ACHN (cell line): ENCODE results near the gene SPTB.

Experiments used
- DNase-seq: peaks from one replicate; pipeline ENCODE4 v3.0.0-alpha.2; 2015
- in situ Hi-C: cut with HindIII; loops from 2 replicates; pipeline ENCODE4 v1.10.0; 2017; ENCODE audit warnings: low sequenced_read_pairs, low pct_ligation_motif_present, low pct_unique_long_range_greater_than_20kb

SPTB gene

DNA sequence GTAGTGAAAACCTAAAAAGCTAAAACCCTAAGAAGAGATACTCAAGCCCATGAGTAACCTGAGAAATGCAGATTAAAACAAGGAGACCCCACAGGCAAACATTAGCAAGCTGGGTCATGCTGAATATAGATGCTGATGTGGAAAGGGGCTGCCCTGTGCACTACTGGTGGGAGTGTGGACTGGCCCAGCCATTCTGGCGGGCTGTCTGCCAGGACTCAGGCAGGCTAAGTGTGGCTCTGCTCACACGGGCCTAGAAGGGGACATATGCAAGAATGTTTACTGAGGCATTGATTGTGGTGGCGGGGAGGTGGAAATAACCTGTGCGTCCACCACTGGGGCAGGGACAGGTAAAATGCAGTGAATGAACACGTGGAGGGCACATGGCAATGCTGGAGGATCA, 48.3 kb downstream of the SPTB start:
- no peak for DNase-seq

DNA sequence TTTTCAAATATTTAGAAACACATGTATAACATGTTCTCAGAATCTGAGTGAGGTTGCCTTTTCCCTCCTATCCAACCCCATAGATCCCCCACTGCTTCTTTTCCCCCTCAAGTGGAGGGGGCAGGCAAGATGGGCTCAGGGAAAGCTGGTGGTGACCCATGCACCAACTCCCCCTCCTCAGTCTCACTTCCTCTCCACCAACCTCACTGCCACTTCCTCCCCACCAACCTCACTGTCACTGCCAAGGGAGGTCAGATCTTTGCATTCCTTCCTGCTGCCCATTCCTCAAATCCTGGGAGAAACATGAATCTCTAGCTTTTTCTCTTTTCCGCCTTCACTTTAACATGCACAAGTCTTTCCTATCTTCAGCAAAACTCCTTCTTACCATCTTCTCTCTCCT, 48.7 kb downstream of the SPTB start:
- no peak for DNase-seq
- in situ Hi-C loops = no loop called here

More for the DNA sequence above, 48.3 kb downstream of the SPTB start:
- in situ Hi-C loops = no loop called here

DNA sequence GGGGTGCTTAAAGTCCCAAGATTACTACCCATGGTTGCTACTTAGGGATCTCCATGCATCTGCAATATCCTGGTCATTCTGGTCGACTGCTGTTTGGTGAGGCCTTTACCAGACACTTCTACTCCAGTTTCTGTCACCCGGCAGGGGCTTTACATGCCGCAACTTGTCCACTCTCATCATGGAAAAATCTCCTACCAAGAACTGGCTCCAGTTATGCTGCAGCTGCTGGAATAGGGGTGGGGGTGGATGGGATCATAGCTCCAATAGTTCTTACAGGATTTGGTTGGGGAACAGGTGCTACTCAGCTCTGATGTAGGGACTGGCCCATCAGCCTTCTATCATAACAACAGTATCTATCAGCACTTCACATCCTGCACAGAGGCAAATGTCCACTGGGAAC, 51.6 kb downstream of the SPTB start:
- in situ Hi-C loops = no loop called here
- no peak for DNase-seq

DNA sequence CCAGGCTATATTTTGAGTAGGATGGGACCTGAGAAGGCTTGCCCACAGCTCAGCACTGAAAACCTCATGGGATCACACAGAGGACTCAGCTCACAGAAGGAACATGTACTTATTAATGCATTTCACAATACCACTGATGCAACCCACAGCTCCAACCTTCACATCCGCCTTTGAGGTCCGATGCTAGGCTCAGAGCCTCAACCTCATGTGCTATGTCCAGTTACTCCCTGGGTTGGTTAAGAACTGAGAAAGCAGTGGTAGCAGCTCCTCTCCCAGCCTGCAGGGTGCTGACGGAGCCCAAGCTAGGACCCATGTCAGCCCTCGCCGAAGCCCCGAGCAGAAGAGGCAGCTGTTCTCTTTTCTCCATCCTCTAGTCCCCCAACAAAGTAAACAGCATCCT, 52.9 kb downstream of the SPTB start:
- DNase-seq = no peak
- in situ Hi-C loops = no loop called here

DNA sequence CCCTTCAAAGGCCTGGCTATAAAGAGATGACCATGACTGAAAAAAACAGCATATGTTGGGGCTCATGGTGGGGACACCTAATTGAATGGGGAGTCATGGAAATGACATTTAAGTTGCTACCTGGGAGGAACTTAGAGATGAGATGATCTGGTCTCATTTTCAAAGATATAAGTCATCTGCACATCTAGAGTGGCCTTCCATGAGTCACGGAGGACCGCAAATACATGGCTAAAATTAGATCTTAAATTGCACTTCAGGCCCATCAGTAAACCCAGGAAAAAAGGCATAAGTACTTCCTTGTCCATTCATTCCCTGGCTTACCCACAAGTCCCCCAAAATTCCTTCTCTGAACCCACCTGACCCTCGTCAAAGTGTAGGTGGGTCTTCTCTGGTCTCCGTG, 53.4 kb downstream of the SPTB start:
- in situ Hi-C loops = no loop called here

DNA sequence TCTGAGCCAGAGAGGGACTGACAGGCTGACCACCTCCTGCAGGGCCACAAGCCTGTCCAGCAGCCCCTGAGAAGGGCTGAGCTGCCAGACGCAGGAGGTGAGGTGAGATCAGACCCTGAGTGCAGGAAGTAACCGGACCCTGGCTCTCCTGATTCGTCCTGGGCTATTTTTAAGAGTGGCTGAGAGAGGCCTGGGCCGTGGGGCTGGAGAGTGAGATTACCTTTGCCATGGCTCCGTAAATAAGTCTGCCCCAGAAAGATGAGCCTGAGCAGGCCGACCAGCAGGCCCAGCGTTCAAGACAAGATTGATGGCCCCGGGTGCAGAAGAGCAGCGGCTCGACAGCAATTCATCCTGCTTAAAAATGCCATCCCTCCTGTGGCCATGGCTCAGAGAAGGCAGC, 54.2 kb downstream of the SPTB start:
- in situ Hi-C loops = no loop called here

More for the DNA sequence above, 53.4 kb downstream of the SPTB start:
- DNase-seq = no peak

DNA sequence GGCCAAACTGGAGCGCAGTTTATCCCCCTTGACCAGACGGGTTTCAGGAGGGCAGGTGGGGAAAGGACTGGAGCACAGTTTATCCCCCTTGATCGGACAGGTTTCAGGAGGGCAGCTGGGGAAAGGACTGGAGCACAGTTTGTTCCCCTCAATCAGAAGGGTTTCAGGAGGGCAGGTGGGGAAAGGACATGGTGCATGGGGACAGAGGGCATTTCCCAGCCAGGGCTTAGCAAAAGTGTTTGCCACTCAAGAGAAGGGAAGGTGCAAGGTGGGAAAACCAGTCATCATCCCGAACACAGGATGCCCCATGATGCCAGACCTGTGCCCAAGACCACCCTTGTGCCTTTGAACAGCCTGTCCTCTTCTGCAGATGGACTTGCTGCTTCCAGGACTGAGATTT, 54.7 kb downstream of the SPTB start:
- DNase-seq = no peak
- in situ Hi-C loops = no loop called here

More for the DNA sequence above, 54.2 kb downstream of the SPTB start:
- no peak for DNase-seq

DNA sequence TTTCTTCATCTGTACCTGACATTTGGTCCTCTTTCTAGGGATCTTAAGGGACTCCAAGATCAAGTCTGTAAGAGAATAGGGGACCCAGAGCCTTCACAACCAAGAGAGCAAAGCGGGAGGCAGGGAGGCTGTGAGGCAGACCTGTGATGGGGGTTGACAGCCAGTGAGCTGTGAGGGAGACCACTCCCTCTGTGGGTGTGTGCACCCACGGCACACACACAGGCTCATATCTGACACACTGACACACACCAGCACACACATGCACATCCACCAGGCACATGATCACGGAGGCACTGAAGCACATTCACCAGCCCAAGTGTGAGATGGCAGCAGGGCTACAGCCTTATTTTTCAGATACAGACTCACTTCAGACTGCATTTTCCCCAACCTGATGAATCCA, 55.2 kb downstream of the SPTB start:
- DNase-seq = no peak
- in situ Hi-C loops = no loop called here

DNA sequence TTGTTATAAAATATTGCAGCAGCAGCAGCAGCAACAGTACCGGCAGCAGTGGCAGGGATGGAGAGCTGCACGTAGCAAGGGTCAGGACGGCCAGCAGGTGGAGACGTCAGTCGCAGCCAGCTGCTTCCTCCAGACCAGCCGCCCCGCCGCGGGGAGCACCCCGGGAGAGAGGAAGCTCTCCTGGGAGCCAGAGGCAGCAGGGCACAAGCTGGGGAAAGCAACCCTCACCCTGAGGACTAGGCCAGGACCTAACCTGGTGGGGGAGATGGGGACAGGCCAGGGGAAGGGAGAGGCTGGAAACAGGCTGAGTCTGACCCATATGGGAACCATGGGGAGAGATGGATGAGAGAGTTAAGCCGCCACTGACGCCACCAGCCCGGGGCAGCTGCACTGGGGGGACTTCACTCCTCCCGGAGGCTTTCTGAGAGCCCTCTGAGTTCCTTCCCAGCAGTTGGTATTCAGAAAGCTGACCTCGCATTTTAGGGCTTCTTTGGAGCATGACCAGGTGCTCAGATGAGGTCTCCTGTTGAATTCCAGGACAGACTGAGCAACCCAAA, 56.3 kb downstream of the SPTB start:
- peak; percentile 69 for DNase-seq
- in situ Hi-C loops = no loop called here

DNA sequence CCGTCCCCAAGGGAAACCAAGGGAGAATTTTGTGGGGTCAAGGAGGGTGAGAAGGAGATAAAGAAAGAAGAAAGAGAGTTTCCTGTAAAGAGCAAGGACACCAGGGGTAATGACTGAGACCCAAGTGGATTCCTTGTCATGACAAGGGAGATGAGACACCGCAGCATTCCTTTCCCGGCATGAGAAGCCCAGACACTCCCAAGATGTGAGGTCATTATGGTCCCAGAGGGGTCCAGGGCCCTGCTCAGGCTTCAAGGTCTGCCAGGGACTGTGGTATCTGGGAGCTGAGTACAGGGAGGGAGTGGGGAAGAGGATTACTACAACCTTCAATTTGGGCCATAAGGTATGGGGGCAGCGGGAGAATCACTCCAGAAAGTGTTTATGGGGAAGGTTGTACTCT, 58.1 kb downstream of the SPTB start:
- DNase-seq = no peak
- in situ Hi-C loops = no loop called here

DNA sequence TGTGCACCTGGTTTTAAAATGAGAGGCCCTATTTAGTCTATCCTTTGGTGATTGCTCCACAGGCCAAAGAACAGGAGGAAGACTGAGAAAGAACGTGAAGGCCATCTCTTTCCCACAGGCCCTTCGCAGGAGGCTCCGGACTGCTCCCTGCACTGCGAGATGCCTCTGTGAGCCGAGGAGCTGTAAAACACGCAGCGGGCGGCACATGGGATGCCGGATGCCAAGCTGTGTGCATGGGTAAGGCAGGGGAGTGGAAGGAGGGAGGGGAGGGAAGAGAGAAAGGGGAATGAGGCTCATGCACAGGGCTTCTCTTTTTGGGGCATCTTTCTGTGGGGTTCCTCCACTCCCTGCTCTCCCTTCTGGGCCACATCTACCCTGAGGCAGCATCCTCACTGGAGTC, 61.6 kb downstream of the SPTB start:
- in situ Hi-C loops = no loop called here
- DNase-seq = no peak

DNA sequence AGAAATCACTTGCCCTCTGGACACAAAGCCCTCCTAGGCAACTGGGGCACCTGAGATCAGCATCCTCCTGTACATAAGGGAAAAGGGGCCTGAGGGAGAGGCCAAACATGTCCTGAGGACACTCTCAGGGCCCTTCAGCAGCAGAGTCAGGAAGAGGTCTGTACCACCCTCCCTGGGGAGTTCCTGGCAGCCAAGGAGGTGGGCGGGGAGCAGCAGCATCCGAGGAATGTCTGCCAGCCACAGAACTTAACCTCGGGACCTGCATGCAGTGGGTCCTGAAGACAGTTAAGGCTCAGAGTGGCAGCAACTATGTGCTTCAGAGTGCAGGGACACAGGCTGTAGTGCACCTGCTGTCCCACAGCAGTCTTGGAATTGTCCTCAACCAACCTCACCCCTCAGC, 62.1 kb downstream of the SPTB start:
- DNase-seq = no peak
- in situ Hi-C loops = no loop called here

DNA sequence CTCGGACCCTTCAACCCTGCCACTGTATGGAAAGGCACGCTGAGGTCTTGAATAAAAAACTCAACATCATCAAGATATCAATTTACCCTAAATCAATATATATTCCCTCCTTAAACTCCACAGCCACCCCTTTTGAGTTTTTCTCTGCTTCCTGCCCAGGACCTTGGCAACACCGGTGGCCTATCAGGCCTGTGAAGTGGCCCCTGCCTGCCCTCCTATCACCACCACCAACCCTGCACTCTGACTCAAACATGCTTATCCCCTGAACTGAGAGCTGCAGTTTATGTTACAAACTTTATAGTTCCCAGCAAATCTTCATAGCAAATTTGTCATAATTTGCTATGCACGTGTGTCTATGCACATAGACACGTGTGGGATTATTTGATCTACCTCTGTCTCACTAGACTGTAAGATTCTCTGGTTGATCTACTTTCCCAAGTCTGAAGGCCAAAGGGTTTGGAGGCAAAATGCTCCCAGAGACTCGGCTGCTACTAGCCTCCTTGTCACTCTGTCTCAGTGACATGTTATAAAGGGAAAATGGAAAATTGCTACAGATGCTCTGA, 63.4 kb downstream of the SPTB start:
- in situ Hi-C loops = no loop called here
- DNase-seq = no peak

DNA sequence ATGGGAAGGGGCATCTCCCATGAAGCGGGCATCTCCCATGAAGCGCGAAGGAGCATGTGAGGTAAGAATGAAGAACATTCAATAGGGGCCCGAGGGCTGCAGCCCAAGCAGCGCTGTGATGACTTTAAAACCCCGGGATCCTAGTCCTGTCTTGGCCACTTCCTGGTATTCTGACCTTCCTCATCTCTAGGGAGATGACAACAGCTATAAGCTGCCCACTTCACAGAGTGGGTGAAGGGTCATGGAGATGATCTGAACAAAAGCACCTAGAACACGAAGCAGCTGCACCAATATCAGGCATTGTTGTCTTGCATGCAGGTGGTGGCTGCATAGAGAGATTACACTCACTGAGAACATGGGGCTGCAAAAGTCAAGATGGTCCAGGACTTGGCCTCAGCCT, 64.5 kb downstream of the SPTB start:
- in situ Hi-C loops = no loop called here

DNA sequence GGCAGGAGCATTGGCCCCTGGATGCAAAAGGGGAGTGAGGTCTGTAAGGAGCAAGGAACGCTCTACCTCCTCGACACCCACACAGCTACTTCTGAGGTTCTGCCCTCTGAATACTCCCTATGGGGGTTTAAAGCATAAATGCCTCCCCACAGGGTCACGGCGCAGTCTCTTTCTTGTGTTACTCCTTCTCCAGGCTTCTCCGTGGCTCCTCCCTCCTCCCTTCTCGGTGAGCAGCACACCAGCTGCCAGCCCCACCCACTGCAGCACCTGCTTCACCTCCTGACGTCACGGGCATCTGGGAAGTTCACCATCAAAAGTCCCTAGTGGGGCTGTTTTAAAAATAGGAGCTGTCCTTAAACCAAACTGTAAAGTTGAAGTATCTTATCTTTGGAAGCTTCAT, 67.3 kb downstream of the SPTB start:
- DNase-seq = no peak
- in situ Hi-C loops = no loop called here

More for the DNA sequence above, 64.5 kb downstream of the SPTB start:
- DNase-seq = no peak

DNA sequence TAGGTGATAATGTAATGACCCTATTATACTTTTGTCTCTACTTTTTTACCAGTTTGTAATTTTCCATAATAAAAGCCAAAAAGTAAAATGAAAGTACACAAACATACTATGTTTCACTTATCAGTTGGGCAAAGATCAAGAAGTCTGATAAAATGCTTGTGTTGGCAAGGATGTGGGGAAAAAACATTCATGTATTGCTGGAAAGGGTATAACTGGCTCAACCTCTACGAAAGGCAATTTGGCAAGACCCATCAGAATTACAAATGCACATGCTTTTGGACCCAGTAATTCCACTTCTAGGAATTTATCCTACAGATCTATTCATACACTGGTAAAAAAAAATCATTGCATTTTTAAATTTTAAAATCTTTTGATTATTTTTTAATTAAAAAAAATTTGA, 68.0 kb downstream of the SPTB start:
- in situ Hi-C loops = no loop called here
- no peak for DNase-seq

DNA sequence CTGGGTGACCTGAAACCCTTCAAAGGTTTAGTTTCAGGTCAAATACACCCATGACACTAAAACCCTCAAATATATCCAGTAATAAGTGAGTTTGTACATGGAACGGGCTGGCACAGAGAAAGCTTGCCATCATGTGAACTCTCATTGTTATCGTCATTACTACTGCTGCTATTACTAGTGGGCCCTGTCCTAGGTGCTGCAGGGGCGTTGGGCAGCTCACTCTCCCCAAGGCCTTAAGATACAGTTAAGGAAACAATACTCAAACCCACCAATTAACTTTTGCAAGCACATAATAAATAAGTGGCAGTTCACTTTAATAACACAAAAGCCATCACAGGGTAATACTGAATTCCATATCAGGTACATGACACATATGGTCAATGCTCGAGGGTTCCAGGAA, 71.3 kb downstream of the SPTB start:
- in situ Hi-C loops = no loop called here

DNA sequence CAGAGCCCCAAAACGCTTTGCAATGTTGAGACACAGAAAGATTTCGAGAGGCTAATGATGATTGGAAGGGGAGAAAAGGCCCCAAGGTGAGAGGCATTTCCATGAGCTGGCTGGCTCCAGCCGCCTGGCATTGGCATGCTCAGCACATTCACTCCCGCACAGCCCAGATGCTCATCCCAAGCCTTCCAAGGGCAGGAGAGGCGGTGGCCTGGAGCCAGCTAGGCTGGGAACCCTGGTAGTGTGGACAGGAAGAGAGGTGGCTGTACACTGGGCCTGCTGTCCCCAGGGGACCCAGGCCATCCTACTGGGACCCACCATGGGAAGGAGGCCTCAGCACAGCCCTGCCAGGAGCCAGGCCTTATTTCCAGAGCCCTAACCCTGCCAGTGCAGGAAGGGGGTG, 72.2 kb downstream of the SPTB start:
- no peak for DNase-seq
- in situ Hi-C loops = no loop called here

More for the DNA sequence above, 71.3 kb downstream of the SPTB start:
- no peak for DNase-seq

DNA sequence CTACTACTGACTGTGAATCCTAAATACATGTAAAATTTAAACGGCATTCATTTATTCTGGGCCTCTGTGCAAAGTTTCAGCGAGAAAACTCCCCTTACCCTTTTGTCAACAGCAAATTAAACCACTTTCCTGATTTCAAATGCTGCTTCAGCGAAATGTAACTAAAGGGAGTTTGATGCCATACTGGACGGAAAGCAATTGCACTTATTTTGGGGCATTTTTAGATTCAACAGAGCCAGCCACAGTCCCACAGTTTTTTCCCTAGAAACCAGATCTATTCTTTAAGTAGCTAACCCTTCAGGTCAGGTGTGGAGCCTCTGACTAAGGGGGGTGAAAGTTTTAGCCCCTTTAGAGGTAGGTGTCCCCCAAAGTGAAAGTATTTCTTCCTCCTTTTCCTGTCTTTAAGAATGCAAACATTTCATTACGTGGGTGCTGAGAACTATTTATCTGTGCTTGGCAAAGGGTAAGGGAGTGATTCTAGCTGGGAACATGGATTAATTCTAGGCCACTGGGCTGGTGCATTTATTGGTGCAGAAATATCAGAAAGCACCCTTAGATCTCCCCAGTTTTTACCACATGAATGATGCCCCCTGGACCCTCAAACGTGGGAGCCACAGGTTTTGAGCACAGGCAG, 72.7 kb downstream of the SPTB start:
- in situ Hi-C loops = no loop called here
- no peak for DNase-seq

DNA sequence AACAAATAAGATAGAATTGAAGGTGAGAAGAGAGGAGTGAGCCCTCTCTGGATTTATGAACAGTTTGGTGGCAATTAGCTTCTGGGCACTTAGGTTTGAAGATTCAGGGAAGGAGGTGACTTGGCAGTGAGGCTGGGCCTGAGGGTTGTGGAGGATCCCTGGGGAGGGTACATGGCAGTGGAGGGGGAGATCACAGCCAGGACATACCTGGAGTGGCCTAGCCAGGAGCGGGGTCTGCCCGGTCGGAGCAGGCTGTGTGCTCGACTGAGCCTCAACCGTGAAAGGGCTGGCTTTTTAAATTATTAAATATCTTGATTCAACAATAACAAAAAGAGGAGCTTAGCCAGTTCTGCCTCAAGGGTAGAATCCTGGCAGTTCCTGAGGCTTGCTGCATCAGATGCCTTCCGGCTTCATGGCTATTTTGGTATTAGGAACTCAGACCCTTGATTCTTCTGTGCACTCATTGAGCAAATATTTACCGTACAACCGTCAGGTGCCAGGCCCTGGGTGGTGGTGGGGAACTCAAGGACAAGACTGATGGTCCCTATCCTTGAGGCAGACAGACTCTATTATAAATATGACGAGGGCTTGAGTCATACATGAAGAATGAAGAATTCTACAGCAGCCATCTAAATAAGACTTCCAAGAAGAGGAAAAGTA, 73.4 kb downstream of the SPTB start:
- peak; percentile 64 for DNase-seq
- in situ Hi-C loops = no loop called here
